ENCODE data around the gene HOXD1.

Gene HOXD1

GRCh38 chr2:176147800-176148496, 40.5 kb upstream of the HOXD1 start:
- Histone ChIP-seq H3K4me3 (ENCODE audit: low read length) (no peak overlapping the region), H3K4me1 (ENCODE audit: insufficient read depth, low read length) (no peaks in the 10 kb centered on the region), H3K9ac (ENCODE audit: low read depth, low read length) (no peak overlapping the region), H3K27me3 (ENCODE audit: insufficient read depth, low read length) (peaks cover 100% of the 10 kb centered on the region), H3K9me3 (ENCODE audit: insufficient read depth, low read depth, low read length) (no peaks in the 10 kb centered on the region; the same call in 1 of the 2 replicates), H3K27ac (ENCODE audit: low read length) (no peak overlapping the region), H3K36me3 (ENCODE audit: insufficient read depth, low read depth, low read length) (no peaks in the 10 kb centered on the region)

GRCh38 chr2:176148751-176149421, 39.6 kb upstream of the HOXD1 start:
- H3K36me3 ChIP-seq (ENCODE audit: insufficient read depth, low read depth, low read length), result no peaks in the 10 kb centered on the region
- H3K27me3 ChIP-seq (ENCODE audit: insufficient read depth, low read length), result peaks cover 100% of the 10 kb centered on the region
- no peak overlapping the region for H3K9ac ChIP-seq (ENCODE audit: low read depth, low read length)
- H3K4me3 ChIP-seq (ENCODE audit: low read length), result no peak overlapping the region
- H3K9me3 ChIP-seq (ENCODE audit: insufficient read depth, low read depth, low read length), result no peaks in the 10 kb centered on the region; the same call in 1 of the 2 replicates
- no peaks in the 10 kb centered on the region for H3K4me1 ChIP-seq (ENCODE audit: insufficient read depth, low read length)
- H3K27ac ChIP-seq (ENCODE audit: low read length), result no peak overlapping the region

GRCh38 chr2:176149481-176149938, 39.0 kb upstream of the HOXD1 start:
- peaks cover 100% of the 10 kb centered on the region for H3K27me3 ChIP-seq (ENCODE audit: insufficient read depth, low read length)
- no peaks in the 10 kb centered on the region; the same call in 1 of the 2 replicates for H3K9me3 ChIP-seq (ENCODE audit: insufficient read depth, low read depth, low read length)
- no peak overlapping the region for H3K4me3 ChIP-seq (ENCODE audit: low read length)
- H3K9ac ChIP-seq (ENCODE audit: low read depth, low read length), result no peak overlapping the region
- H3K4me1 ChIP-seq (ENCODE audit: insufficient read depth, low read length), result no peaks in the 10 kb centered on the region
- H3K27ac ChIP-seq (ENCODE audit: low read length), result no peak overlapping the region
- no peaks in the 10 kb centered on the region for H3K36me3 ChIP-seq (ENCODE audit: insufficient read depth, low read depth, low read length)

GRCh38 chr2:176149939-176150583, 38.4 kb upstream of the HOXD1 start:
- Histone ChIP-seq H3K4me1 (ENCODE audit: insufficient read depth, low read length) (no peaks in the 10 kb centered on the region), H3K27me3 (ENCODE audit: insufficient read depth, low read length) (peaks cover 100% of the 10 kb centered on the region), H3K9ac (ENCODE audit: low read depth, low read length) (no peak overlapping the region), H3K4me3 (ENCODE audit: low read length) (no peak overlapping the region), H3K27ac (ENCODE audit: low read length) (no peak overlapping the region), H3K36me3 (ENCODE audit: insufficient read depth, low read depth, low read length) (no peaks in the 10 kb centered on the region), H3K9me3 (ENCODE audit: insufficient read depth, low read depth, low read length) (no peaks in the 10 kb centered on the region; the same call in 1 of the 2 replicates)

- no peaks in the 10 kb centered on the region for H3K36me3 ChIP-seq (ENCODE audit: insufficient read depth, low read depth, low read length)
- peaks cover 100% of the 10 kb centered on the region for H3K27me3 ChIP-seq (ENCODE audit: insufficient read depth, low read length)
- no peak overlapping the region for H3K4me3 ChIP-seq (ENCODE audit: low read length)
- no peak overlapping the region for H3K9ac ChIP-seq (ENCODE audit: low read depth, low read length)
- H3K4me1 ChIP-seq (ENCODE audit: insufficient read depth, low read length), result no peaks in the 10 kb centered on the region
- H3K9me3 ChIP-seq (ENCODE audit: insufficient read depth, low read depth, low read length), result no peaks in the 10 kb centered on the region; the same call in 1 of the 2 replicates
- no peak overlapping the region for H3K27ac ChIP-seq (ENCODE audit: low read length)
Measured at GRCh38 chr2:176150584-176151441, 37.7 kb upstream of the HOXD1 start.

- no peaks in the 10 kb centered on the region; the same call in 1 of the 2 replicates for H3K9me3 ChIP-seq (ENCODE audit: insufficient read depth, low read depth, low read length)
Measured at GRCh38 chr2:176151442-176152287, 36.8 kb upstream of the HOXD1 start, which contains the start of gene HOXD4. Gene HOXD4, plus strand, starts transcription at chr2:176151550. Its CDS starts 84 bp downstream, at chr2:176151634.

GRCh38 chr2:176152350-176153181, 35.9 kb upstream of the HOXD1 start:
- no peaks in the 10 kb centered on the region for H3K4me1 ChIP-seq (ENCODE audit: insufficient read depth, low read length)
- H3K9me3 ChIP-seq (ENCODE audit: insufficient read depth, low read depth, low read length), result no peaks in the 10 kb centered on the region; the same call in 1 of the 2 replicates
- no peak overlapping the region for H3K9ac ChIP-seq (ENCODE audit: low read depth, low read length)
- no peaks in the 10 kb centered on the region for H3K36me3 ChIP-seq (ENCODE audit: insufficient read depth, low read depth, low read length)
- no peak overlapping the region for H3K4me3 ChIP-seq (ENCODE audit: low read length)
- H3K27me3 ChIP-seq (ENCODE audit: insufficient read depth, low read length), result peaks cover 100% of the 10 kb centered on the region
- no peak overlapping the region for H3K27ac ChIP-seq (ENCODE audit: low read length)

More at GRCh38 chr2:176151442-176152287, 36.8 kb upstream of the HOXD1 start, which contains the start of gene HOXD4:
- Histone ChIP-seq H3K27ac (ENCODE audit: low read length) (no peak within 1 kb of the TSS), H3K9ac (ENCODE audit: low read depth, low read length) (no peak within 1 kb of the TSS), H3K4me3 (ENCODE audit: low read length) (no peak within 1 kb of the TSS), H3K27me3 (ENCODE audit: insufficient read depth, low read length) (peaks cover 100% of the 10 kb centered on the region), H3K4me1 (ENCODE audit: insufficient read depth, low read length) (no peaks in the 10 kb centered on the region), H3K36me3 (ENCODE audit: insufficient read depth, low read depth, low read length) (no peaks in the 10 kb centered on the region)

- Histone ChIP-seq H3K4me3 (ENCODE audit: low read length) (no peak overlapping the region), H3K27ac (ENCODE audit: low read length) (no peak overlapping the region), H3K4me1 (ENCODE audit: insufficient read depth, low read length) (no peaks in the 10 kb centered on the region), H3K27me3 (ENCODE audit: insufficient read depth, low read length) (peaks cover 100% of the 10 kb centered on the region), H3K9ac (ENCODE audit: low read depth, low read length) (no peak overlapping the region), H3K9me3 (ENCODE audit: insufficient read depth, low read depth, low read length) (no peaks in the 10 kb centered on the region; the same call in 1 of the 2 replicates), H3K36me3 (ENCODE audit: insufficient read depth, low read depth, low read length) (no peaks in the 10 kb centered on the region)
Measured at GRCh38 chr2:176154576-176155252, 33.8 kb upstream of the HOXD1 start.

- H3K9me3 ChIP-seq (ENCODE audit: insufficient read depth, low read depth, low read length), result no peaks in the 10 kb centered on the region; the same call in 1 of the 2 replicates
- H3K27ac ChIP-seq (ENCODE audit: low read length), result no peak overlapping the region
- no peaks in the 10 kb centered on the region for H3K36me3 ChIP-seq (ENCODE audit: insufficient read depth, low read depth, low read length)
- no peaks in the 10 kb centered on the region for H3K4me1 ChIP-seq (ENCODE audit: insufficient read depth, low read length)
- no peak overlapping the region for H3K9ac ChIP-seq (ENCODE audit: low read depth, low read length)
- H3K4me3 ChIP-seq (ENCODE audit: low read length), result no peak overlapping the region
- peaks cover 100% of the 10 kb centered on the region for H3K27me3 ChIP-seq (ENCODE audit: insufficient read depth, low read length)
Measured at GRCh38 chr2:176155356-176156044, 33.0 kb upstream of the HOXD1 start.

All from iPS-20b (cell line).